IgD-negative memory B cell (primary cell): Measurements from ENCODE around the gene PLCXD3. TPM values are rescaled to one million over a fixed set of nuclear protein-coding genes. Genes with fewer than 3 reads are reported as not detected.
"Not testable (repeated sequence)": the region's sequence is repeated elsewhere in the genome, so short reads cannot be mapped to it uniquely, and the experiment has no call there.

Experiments used
- H3K27ac Mint-ChIP-seq, 3 donors: one replicate each; pipeline ENCODE4 v1.8.0; 2020 to 2022; ENCODE audit warnings: mild to moderate bottlenecking in 3 of 3, mixed read lengths in 3 of 3, moderate library complexity in 1 of 3
- H3K27me3 Mint-ChIP-seq: one replicate; pipeline ENCODE4 v1.8.0; 2021; ENCODE audit warnings: mixed read lengths
- H3K36me3 Mint-ChIP-seq: one replicate; pipeline ENCODE4 v1.8.0; 2020; ENCODE audit warnings: mild to moderate bottlenecking, mixed read lengths
- H3K4me1 Mint-ChIP-seq, 3 donors: one replicate each; pipeline ENCODE4 v1.8.0; 2020 to 2022; ENCODE audit warnings: mixed read lengths in 3 of 3, mild to moderate bottlenecking in 1 of 3
- H3K4me3 Mint-ChIP-seq, 4 donors: one replicate each; pipeline ENCODE4 v1.8.0; 2020 to 2022; ENCODE audit warnings: mild to moderate bottlenecking in 4 of 4, mixed read lengths in 4 of 4, moderate library complexity in 3 of 4
- H3K9me3 Mint-ChIP-seq, 3 donors: one replicate each; pipeline ENCODE4 v1.8.0; 2020 to 2021; ENCODE audit warnings: mixed read lengths in 3 of 3, mild to moderate bottlenecking in 1 of 3
- polyA plus RNA-seq: library from polyadenylated mRNA; unstranded; fragments of 300-500 nt; fragmentation: Illumina TruSeq; gene quantifications from one replicate; pipeline ENCODE4 v1.2.3, GENCODE V29; 2021

The PLCXD3 gene
- polyA plus RNA-seq, 1 donor from 2014 or later: not detected

DNA sequence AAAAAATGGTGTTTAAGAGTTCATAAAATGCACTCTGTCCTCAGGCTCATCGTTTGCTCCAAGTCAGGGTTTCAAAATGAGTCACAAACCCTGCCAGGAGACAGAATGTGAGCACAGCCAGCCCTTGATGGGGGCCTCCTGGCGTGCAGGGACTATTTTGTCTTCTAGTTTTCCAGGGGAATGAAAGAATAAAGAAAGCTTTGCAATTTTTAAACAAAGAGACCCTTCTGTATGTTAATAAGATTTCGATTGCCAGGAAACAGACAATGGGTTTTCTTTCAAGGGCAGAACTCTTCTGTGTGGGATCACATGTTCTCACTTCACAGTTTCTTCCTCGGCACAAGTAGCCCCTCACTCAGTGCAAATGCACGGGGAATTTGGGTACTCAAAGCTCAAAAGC lies 175.6 kb downstream of the PLCXD3 start:
- Mint-ChIP-seq H3K4me1 (no peaks in the 10 kb centered on the region), H3K4me3 (no peak overlapping the region), H3K9me3 (peaks cover 0 to 1% (median 0%) of the 10 kb centered on the region in 3 donors), H3K27ac (no peak overlapping the region), H3K36me3 (no peaks in the 10 kb centered on the region), H3K27me3 (no peaks in the 10 kb centered on the region)

DNA sequence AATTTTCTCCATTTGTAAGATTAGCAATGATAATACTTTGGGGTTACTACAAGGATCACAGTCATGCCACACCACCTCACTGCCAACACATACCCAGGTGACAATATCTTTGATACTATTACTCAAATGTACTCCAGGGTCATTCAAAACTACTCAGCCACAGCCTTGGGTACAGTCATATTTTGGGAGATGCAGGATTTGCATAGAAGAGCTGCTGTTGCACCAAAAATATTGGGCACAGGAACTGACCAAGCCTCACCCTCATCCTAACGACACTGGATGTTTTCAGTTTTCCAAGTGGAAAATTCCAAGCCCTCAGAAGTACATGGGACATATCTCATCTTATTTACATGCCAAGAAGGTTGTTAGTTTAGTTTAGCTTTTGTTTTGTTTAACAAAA lies 176.2 kb downstream of the PLCXD3 start:
- Mint-ChIP-seq H3K27ac (no peak overlapping the region), H3K27me3 (no peaks in the 10 kb centered on the region), H3K4me1 (no peaks in the 10 kb centered on the region), H3K9me3 (peaks cover 0 to 1% (median 0%) of the 10 kb centered on the region in 3 donors), H3K36me3 (no peaks in the 10 kb centered on the region), H3K4me3 (no peak overlapping the region)

- H3K4me1 Mint-ChIP-seq: peaks cover 0 to 2% (median 0%) of the 10 kb centered on the region in 3 donors
- H3K36me3 Mint-ChIP-seq: no peaks in the 10 kb centered on the region
- peaks cover 0 to 18% (median 8%) of the 10 kb centered on the region in 3 donors for H3K9me3 Mint-ChIP-seq
- H3K27me3 Mint-ChIP-seq: no peaks in the 10 kb centered on the region
- no peak overlapping the region for H3K27ac Mint-ChIP-seq
- H3K4me3 Mint-ChIP-seq: no peak overlapping the region
Observed at GRCh38 chr5:41325074-41325473, 185.3 kb downstream of the PLCXD3 start.

DNA sequence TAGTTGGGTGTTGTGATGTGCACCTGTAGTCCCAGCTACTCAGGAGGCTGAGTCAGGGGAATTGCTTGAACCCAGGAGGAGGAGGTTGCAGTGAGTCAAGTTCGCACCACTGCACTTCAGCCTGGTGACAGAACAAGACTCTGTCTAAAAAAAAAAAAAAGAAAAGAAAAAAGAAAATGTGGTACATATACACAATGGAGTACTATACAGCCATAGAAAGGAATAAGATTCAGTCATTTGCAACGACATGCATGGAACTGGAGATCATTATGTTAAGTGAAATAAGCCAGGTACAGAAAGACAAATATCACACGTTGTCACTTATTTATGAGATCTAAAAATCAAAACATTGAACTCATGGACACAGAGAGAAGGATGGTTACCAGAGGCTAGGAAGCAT lies 187.6 kb downstream of the PLCXD3 start:
- peaks cover 0 to 20% (median 2%) of the 10 kb centered on the region in 3 donors for H3K9me3 Mint-ChIP-seq
- H3K4me1 Mint-ChIP-seq, H3K27ac Mint-ChIP-seq, H3K4me3 Mint-ChIP-seq, H3K36me3 Mint-ChIP-seq, H3K27me3 Mint-ChIP-seq: not testable (repeated sequence)

- no peak overlapping the region for H3K27ac Mint-ChIP-seq
- H3K9me3 Mint-ChIP-seq: peaks cover 0 to 9% (median 6%) of the 10 kb centered on the region in 3 donors
- H3K36me3 Mint-ChIP-seq: no peaks in the 10 kb centered on the region
- no peak overlapping the region for H3K4me3 Mint-ChIP-seq
- H3K27me3 Mint-ChIP-seq: no peaks in the 10 kb centered on the region
- H3K4me1 Mint-ChIP-seq: no peaks in the 10 kb centered on the region
Observed at GRCh38 chr5:41312478-41313060, 197.8 kb downstream of the PLCXD3 start.

DNA sequence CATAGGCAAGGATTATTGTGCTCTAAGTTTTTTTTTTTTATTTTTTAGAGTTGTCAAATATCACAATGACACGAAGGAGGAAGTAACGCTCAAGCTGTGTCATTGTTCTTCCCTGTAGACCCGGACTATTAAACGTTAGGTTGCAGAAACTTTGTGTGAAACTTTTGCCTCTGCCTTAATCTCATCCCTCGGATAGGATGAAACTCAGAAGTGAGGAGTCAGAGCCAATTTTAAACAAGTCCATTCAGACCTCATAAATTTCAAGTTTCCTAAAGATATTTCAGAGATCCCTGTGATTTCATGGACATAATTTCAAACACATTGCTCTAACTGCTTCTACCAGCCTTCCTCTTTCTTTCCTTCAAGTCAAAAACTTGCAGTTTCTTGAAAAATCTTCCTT lies 198.3 kb downstream of the PLCXD3 start:
- Mint-ChIP-seq H3K9me3 (peaks cover 0 to 7% (median 3%) of the 10 kb centered on the region in 3 donors), H3K27me3 (no peaks in the 10 kb centered on the region), H3K27ac (no peak overlapping the region), H3K4me3 (no peak overlapping the region), H3K4me1 (no peaks in the 10 kb centered on the region), H3K36me3 (no peaks in the 10 kb centered on the region)

GRCh38 chr5:41309275-41309674 lies 201.1 kb downstream of the PLCXD3 start:
- Mint-ChIP-seq H3K4me1 (no peaks in the 10 kb centered on the region), H3K36me3 (no peaks in the 10 kb centered on the region), H3K27me3 (no peaks in the 10 kb centered on the region), H3K27ac (no peak overlapping the region), H3K9me3 (peaks cover 0 to 2% (median under 1%) of the 10 kb centered on the region in 3 donors), H3K4me3 (no peak overlapping the region)

DNA sequence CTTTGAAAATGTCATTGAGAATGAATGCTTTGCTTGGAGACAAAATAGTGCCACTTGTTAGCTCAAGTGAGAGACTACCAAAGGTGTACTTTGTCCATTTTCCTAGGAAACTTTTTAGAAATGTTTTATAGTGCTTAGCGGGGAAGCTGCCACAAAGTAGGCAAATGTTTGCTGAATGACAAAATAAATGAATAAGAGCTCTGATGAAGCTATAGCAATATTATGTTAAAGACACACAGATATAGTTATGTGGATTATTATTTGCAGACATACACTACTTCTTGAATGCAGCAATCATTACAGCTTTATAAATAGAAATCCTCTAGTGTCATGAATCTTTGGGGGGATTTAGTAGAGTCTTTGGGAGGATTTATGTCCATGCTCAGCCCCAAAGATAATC lies 204.4 kb downstream of the PLCXD3 start:
- Mint-ChIP-seq H3K9me3 (peaks cover 0 to 2% (median 0%) of the 10 kb centered on the region in 3 donors), H3K4me1 (no peaks in the 10 kb centered on the region), H3K27ac (no peak overlapping the region), H3K4me3 (no peak overlapping the region), H3K27me3 (no peaks in the 10 kb centered on the region), H3K36me3 (no peaks in the 10 kb centered on the region)

DNA sequence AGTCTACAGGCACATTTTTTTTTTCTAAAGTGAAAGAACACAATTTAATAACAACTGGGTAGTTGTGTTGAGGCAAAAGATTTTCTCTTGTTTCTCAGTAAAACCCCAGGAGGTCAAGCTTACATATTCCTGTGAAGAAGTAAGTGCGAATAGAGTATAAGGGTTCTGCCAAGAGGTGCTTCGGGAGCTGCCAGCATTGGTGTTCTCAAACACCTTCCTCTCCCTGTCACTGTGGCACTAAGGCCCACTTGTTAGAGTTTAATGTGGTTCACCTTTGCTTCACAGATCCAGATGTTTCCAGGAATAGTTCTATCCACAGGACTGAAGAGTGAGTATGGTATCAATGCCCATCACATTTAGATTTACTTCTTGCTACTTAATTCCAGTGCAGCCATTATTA lies 205.3 kb downstream of the PLCXD3 start:
- peaks cover 0 to 2% (median 0%) of the 10 kb centered on the region in 3 donors for H3K9me3 Mint-ChIP-seq
- H3K27me3 Mint-ChIP-seq: no peaks in the 10 kb centered on the region
- H3K27ac Mint-ChIP-seq: no peak overlapping the region
- H3K4me3 Mint-ChIP-seq: no peak overlapping the region
- no peaks in the 10 kb centered on the region for H3K36me3 Mint-ChIP-seq
- no peaks in the 10 kb centered on the region for H3K4me1 Mint-ChIP-seq

GRCh38 chr5:41296066-41296465 lies 214.3 kb downstream of the PLCXD3 start:
- no peak overlapping the region for H3K27ac Mint-ChIP-seq
- H3K36me3 Mint-ChIP-seq: no peaks in the 10 kb centered on the region
- H3K4me1 Mint-ChIP-seq: no peaks in the 10 kb centered on the region
- no peaks in the 10 kb centered on the region for H3K27me3 Mint-ChIP-seq
- no peak overlapping the region for H3K4me3 Mint-ChIP-seq
- no peaks in the 10 kb centered on the region for H3K9me3 Mint-ChIP-seq

DNA sequence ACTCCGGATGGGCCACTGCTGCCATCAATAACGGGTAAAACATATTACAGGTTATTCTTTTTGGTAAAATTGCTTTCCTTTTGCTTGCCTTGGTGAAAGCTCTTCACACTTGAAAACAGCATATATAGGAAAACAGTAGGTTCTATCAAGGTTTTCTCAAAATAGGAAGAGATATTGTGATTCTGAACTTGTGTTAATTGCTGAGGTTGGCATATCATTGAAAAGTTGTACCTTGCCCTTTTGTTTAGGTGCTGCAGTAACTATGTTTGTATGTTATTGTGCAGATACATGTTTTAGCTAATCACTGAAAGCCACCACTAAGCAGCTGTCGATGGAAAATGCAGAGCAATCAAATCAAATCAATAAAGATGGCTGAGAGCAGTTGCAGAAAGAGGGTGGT lies 219.1 kb downstream of the PLCXD3 start:
- Mint-ChIP-seq H3K9me3 (peaks cover 0 to 5% (median 4%) of the 10 kb centered on the region in 3 donors), H3K4me1 (no peaks in the 10 kb centered on the region), H3K27me3 (no peaks in the 10 kb centered on the region), H3K27ac (no peak overlapping the region), H3K4me3 (no peak overlapping the region), H3K36me3 (no peaks in the 10 kb centered on the region)

GRCh38 chr5:41290810-41291209 lies 219.6 kb downstream of the PLCXD3 start:
- H3K27ac Mint-ChIP-seq: no peak overlapping the region
- no peak overlapping the region for H3K4me3 Mint-ChIP-seq
- H3K36me3 Mint-ChIP-seq: no peaks in the 10 kb centered on the region
- H3K9me3 Mint-ChIP-seq: peaks cover 0 to 5% (median 4%) of the 10 kb centered on the region in 3 donors
- H3K4me1 Mint-ChIP-seq: no peaks in the 10 kb centered on the region
- no peaks in the 10 kb centered on the region for H3K27me3 Mint-ChIP-seq

- Mint-ChIP-seq H3K4me3 (no peak overlapping the region), H3K27ac (no peak overlapping the region), H3K9me3 (peaks cover 0 to 5% (median 4%) of the 10 kb centered on the region in 3 donors), H3K36me3 (no peaks in the 10 kb centered on the region), H3K27me3 (no peaks in the 10 kb centered on the region), H3K4me1 (no peaks in the 10 kb centered on the region)
Observed at GRCh38 chr5:41289970-41290464, 220.4 kb downstream of the PLCXD3 start.

DNA sequence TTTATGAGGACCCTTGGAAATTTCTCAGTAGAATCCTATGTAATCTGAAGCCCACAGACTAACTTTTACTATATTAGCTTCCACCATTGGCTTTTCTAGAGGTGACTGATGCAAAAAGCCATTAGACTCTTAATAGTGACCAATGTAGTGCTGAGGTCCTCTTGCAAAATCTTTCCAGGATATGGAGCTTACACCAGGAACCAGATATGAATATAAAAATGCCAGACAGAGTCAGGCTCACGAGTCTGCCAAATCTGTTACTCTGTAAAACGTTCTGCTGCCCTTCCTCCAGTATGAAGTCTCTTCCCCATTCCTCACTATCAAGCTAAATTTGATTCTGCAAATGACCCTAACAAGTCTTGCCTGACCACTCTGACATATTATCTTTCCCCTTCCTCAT lies 223.7 kb downstream of the PLCXD3 start:
- H3K4me1 Mint-ChIP-seq: peaks cover 0 to under 1% (median under 1%) of the 10 kb centered on the region in 3 donors
- H3K36me3 Mint-ChIP-seq: no peaks in the 10 kb centered on the region
- peaks cover 2% of the 10 kb centered on the region for H3K27me3 Mint-ChIP-seq
- H3K27ac Mint-ChIP-seq: no peak overlapping the region
- peaks cover 0 to 5% (median 4%) of the 10 kb centered on the region in 3 donors for H3K9me3 Mint-ChIP-seq
- no peak overlapping the region for H3K4me3 Mint-ChIP-seq

GRCh38 chr5:41286165-41286564 lies 224.2 kb downstream of the PLCXD3 start:
- Mint-ChIP-seq H3K4me3 (no peak overlapping the region), H3K9me3 (peaks cover 0 to 5% (median 4%) of the 10 kb centered on the region in 3 donors), H3K27me3 (peaks cover 2% of the 10 kb centered on the region), H3K27ac (no peak overlapping the region), H3K36me3 (no peaks in the 10 kb centered on the region), H3K4me1 (peaks cover 0 to 5% (median 3%) of the 10 kb centered on the region in 3 donors)

- Mint-ChIP-seq H3K27me3 (peaks cover 2% of the 10 kb centered on the region), H3K27ac (no peak overlapping the region), H3K4me3 (no peak overlapping the region), H3K9me3 (peaks cover 0 to 5% (median 4%) of the 10 kb centered on the region in 3 donors), H3K36me3 (no peaks in the 10 kb centered on the region), H3K4me1 (peaks cover 0 to 5% (median 3%) of the 10 kb centered on the region in 3 donors)
Observed at GRCh38 chr5:41284938-41285337, 225.5 kb downstream of the PLCXD3 start.
